Tibial nerve (tissue), 4 donors: ENCODE results near the gene TEC. TPM values are rescaled to one million over a fixed set of nuclear protein-coding genes. Genes with fewer than 3 reads are reported as not detected.

Experiments
- DNase-seq, 2 donors: peaks; one replicate each; pipeline ENCODE4 v3.0.0-alpha.2; 2019; ENCODE audit warnings: low spot score in 2 of 2
- H3K27ac ChIP-seq, 4 donors: fragments of 200-600 bp; sonication (generic) in 3 of 4; one replicate each; pipeline ENCODE4 v1.5.1; 2017 to 2019; ENCODE audit warnings: mild to moderate bottlenecking in 1 of 4
- H3K27me3 ChIP-seq, 2 donors: fragments of 200-600 bp; sonication (generic) in 1 of 2; one replicate each; pipeline versions ENCODE4 v1.5.1 to v1.6.0; 2017 to 2019
- H3K36me3 ChIP-seq, 3 donors: fragments of 200-600 bp; sonication (generic); one replicate each; pipeline ENCODE4 v1.5.1; 2018 to 2019
- H3K4me1 ChIP-seq, 4 donors: fragments of 200-600 bp; sonication (generic) in 3 of 4; one replicate each; pipeline ENCODE4 v1.5.1; 2017 to 2019
- H3K4me3 ChIP-seq, 4 donors: fragments of 200-600 bp; sonication (generic) in 3 of 4; one replicate each; pipeline ENCODE4 v1.5.1; 2017 to 2019; ENCODE audit warnings: mild to moderate bottlenecking in 1 of 4, moderate library complexity in 1 of 4
- H3K9me3 ChIP-seq, 4 donors: fragments of 200-600 bp; sonication (generic) in 3 of 4; one replicate each; pipeline ENCODE4 v1.5.1; 2017 to 2019
- CTCF ChIP-seq, 5 experiments: fragments of 200-600 bp in 3 of 5; fragments of 450-650 bp in 2 of 5; sonication (generic) in 3 of 5; IDR thresholded peaks; one replicate each; pipeline ENCODE4 v1.5.1; 2016 to 2019; ENCODE audit warnings: antibody characterized with exemption in 5 of 5, mild to moderate bottlenecking in 3 of 5, moderate library complexity in 2 of 5
- EP300 ChIP-seq, 2 donors: sonication (generic); formaldehyde crosslinking; IDR thresholded peaks; one replicate each; pipeline ENCODE4 v1.6.1; 2017; ENCODE audit warnings: antibody characterized with exemption in 2 of 2, mild to moderate bottlenecking in 1 of 2
- POLR2A ChIP-seq, 2 donors: fragments of 450-650 bp; IDR thresholded peaks; one replicate each; pipeline ENCODE4 v1.6.1; 2017; ENCODE audit warnings: antibody characterized with exemption in 2 of 2, mild to moderate bottlenecking in 2 of 2, moderate library complexity in 2 of 2
- WGBS, 2 donors: methylation state at CpG; one replicate each; pipeline ENCODE4 v1.1.5; 2018; 5-methylcytosine and 5-hydroxymethylcytosine counted together
- total RNA-seq, 4 donors: library from RNA; depleted of rRNA; stranded (reverse); fragments of >200 nt; gene quantifications; one replicate each; pipeline ENCODE4 v1.1.0, GENCODE V29; 2016

TEC gene
- total RNA-seq, 4 donors from 2014 or later, result 3.1 to 8.0 (median 5.0) TPM

DNA sequence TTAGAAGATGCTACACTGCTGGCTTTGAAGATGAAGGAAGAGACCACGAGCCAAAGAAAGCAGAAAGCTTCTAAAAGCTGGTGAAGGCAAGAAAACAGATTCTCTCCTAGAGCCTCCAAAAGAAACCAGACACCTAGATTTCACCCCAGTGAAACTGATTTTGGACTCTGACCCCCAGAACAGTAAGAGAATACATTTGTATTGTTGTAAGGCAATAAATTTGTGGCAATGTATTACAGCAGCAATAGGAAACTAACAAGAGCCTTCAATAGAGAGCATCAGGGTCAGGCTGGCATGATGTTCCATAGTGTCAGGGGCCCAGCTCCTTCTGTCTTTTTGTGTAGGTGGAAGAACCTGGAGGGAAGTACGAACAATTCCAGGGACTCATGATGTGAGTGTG, 6.0 kb upstream of the TEC start:
- Histone ChIP-seq H3K27me3 (no peaks in the 10 kb centered on the region), H3K4me3 (no peak overlapping the region), H3K4me1 (peaks cover 0 to under 1% (median 0%) of the 10 kb centered on the region in 4 donors), H3K27ac (no peak overlapping the region), H3K9me3 (peaks cover 0 to 3% (median 0%) of the 10 kb centered on the region in 4 donors), H3K36me3 (no peaks in the 10 kb centered on the region)
- no peak for TF ChIP-seq CTCF (IDR thresholded peaks at IDR 0.05)
- TF ChIP-seq POLR2A (IDR thresholded peaks at IDR 0.05), result no peak
- TF ChIP-seq EP300 (IDR thresholded peaks at IDR 0.05), result no peak
- WGBS, 2 donors, result 85 to 88% methylated on average over 2 of the region's 2 CpGs
- no peak for DNase-seq

GRCh38 chr4:48275247-48275646, 5.6 kb upstream of the TEC start:
- Histone ChIP-seq H3K27ac (no peak overlapping the region), H3K27me3 (no peaks in the 10 kb centered on the region), H3K4me3 (no peak overlapping the region), H3K9me3 (peaks cover 0 to 3% (median 0%) of the 10 kb centered on the region in 4 donors), H3K4me1 (peaks cover 0 to 5% (median 0%) of the 10 kb centered on the region in 4 donors), H3K36me3 (no peaks in the 10 kb centered on the region)
- no peak for TF ChIP-seq POLR2A (IDR thresholded peaks at IDR 0.05)
- TF ChIP-seq CTCF (IDR thresholded peaks at IDR 0.05), result peak in 2 of 5 experiments; percentile 13 to 33
- WGBS, 2 donors, result 50 to 55% methylated on average over 3 of the region's 3 CpGs
- DNase-seq, result no peak

DNA sequence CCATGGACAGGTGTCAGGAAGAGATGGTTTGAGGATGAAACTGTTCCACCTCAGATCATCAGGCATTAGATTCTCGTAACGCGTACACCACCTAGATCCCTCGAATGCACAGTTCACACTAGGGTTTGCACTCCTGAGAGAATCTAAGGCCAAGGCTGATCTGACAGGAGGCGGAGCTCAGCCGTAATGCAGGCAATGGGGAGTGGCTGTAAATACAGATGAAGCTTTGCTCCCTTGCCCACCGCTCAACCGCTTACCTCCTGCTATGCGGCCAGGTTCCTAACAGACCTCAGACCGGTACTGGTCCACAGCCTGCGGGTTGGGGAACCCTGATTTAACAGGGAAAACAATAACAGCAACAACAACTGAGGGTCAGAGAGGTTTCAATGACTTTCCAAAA, 2.0 kb upstream of the TEC start:
- no peaks in the 10 kb centered on the region for H3K27me3 ChIP-seq
- H3K27ac ChIP-seq, result no peak overlapping the region
- TF ChIP-seq POLR2A (IDR thresholded peaks at IDR 0.05), result no peak
- TF ChIP-seq CTCF (IDR thresholded peaks at IDR 0.05), result no peak
- TF ChIP-seq EP300 (IDR thresholded peaks at IDR 0.05), result no peak
- no peaks in the 10 kb centered on the region for H3K9me3 ChIP-seq
- no peak for DNase-seq
- H3K4me3 ChIP-seq, result no peak overlapping the region
- H3K36me3 ChIP-seq, result no peaks in the 10 kb centered on the region
- WGBS, 2 donors, result 94 to 96% methylated on average over 11 of the region's 11 CpGs
- peaks cover 0 to 13% (median 0%) of the 10 kb centered on the region in 4 donors for H3K4me1 ChIP-seq

- no peak for DNase-seq
- no peaks in the 10 kb centered on the region for H3K36me3 ChIP-seq
- H3K27ac ChIP-seq, result peak overlapping the region in 1 of 4 donors; percentile 87
- no peak overlapping the region for H3K4me3 ChIP-seq
- 68 to 75% methylated on average over 6 of the region's 6 CpGs for WGBS, 2 donors
- TF ChIP-seq CTCF (IDR thresholded peaks at IDR 0.05) (no peak), EP300 (IDR thresholded peaks at IDR 0.05) (no peak)
- no peaks in the 10 kb centered on the region for H3K27me3 ChIP-seq
- no peaks in the 10 kb centered on the region for H3K9me3 ChIP-seq
- peaks cover 0 to 13% (median 0%) of the 10 kb centered on the region in 4 donors for H3K4me1 ChIP-seq
Measured at GRCh38 chr4:48270951-48271473, 1.4 kb upstream of the TEC start.

DNA sequence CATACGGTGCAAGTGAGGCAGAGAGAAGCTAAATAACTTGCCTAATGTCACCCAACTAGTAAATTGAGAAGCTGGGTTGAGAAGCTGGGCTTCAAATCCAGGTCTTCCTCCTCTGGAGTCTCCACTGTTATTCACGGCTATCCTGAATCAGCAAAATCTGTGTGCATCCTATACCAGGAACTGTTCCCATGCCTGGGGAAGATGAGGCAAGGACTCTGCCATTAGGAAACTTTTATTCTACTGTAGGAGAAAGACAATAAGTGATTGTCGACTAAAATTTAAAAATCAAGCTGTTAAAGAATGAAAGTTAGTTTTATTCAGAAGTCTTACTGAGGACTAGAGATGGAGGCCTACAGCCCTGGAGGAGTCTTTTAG, 872 bp upstream of the TEC start:
- H3K36me3 ChIP-seq, result no peaks in the 10 kb centered on the region
- WGBS, 2 donors, result 65 to 70% methylated on average over 3 of the region's 3 CpGs
- TF ChIP-seq POLR2A (IDR thresholded peaks at IDR 0.05) (no peak), CTCF (IDR thresholded peaks at IDR 0.05) (no peak), EP300 (IDR thresholded peaks at IDR 0.05) (no peak)

More for the DNA sequence above, 872 bp upstream of the TEC start:
- H3K27me3 ChIP-seq, result no peaks in the 10 kb centered on the region
- DNase-seq, result no peak
- H3K4me3 ChIP-seq, result peak overlapping the region in 2 of 4 donors; percentile 88 to 97
- H3K27ac ChIP-seq, result peak overlapping the region; percentile 19 to 87 (median 84)
- peaks cover 0 to 13% (median 0%) of the 10 kb centered on the region in 4 donors for H3K4me1 ChIP-seq
- no peaks in the 10 kb centered on the region for H3K9me3 ChIP-seq
